DMS79 (cell line): ENCODE data around the gene VAV2.

Source experiments
- DNase-seq: peaks from one replicate; lab custom pipeline; 2025; lab: John Stamatoyannopoulos, UW

Gene VAV2

DNA sequence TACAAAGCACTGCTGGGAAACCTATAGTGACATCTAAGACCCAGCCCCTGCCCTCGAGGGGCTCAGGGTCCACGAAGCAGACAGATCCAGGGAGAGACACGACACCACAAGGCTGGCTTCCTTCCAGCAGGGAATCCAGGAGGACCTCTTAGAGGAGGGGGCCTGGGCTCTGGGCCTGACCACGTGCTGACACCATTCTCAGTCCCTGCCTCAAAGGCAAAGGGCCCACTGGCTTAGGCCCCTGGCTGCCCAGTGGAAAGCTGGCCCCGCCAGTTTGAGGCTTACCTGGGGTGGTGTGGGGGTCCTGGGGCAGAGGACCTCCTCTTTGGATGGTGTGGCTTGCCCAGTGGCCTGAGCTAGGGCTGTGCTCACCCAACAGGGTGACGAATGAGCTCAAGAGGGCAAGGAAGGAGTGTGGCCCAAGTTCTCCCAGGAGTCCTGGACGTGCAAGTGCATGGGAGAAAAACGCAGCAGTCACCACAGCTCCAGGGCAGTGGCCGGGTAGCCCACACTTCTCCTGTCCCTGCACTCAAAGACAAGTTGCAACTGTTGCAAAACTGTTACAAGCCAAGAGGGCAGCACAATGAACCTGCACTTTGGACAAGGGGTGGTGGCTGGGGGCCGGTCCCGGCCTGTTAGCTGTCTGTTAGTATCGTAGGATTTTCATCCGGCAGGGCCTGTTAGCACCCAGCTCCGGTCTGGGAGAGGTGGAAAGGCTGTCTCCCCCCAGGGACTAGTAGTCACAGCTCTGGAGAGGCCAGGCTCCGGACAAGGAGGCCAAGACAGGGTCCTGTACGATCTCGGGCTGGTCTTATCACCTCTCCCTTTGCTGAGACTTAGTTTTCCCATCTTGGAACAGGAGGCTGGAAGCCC is 252.5 kb downstream of the VAV2 start:
- no peak for DNase-seq

DNA sequence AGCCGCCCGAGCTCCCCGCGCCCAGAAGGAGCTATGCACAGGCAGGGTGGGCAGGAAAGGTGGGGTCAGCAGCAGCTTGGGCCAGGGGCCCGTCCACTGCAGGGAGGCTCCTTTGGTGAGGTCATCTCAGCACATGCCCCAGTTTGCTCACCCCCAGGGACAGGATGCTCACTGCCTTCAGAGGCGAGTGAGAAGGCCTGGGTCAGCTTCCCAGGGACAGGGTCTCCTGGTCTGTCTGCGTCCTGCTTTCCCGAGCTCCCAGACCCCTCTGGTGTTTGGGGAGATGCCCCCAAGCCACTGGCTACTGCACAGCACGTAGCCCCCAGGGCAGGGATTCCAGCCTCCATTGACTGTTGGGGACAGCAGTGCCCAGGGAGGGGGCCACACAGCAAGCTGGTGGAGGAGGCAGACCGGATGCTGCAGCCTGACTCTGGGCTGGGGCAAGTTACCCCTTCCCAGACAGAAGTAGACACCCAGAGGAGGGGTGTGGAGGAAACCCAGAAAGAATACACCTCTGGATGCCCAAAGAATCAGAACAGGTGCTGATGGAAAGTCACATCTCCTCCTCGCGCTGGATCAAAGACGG is 253.4 kb downstream of the VAV2 start:
- no peak for DNase-seq

DNA sequence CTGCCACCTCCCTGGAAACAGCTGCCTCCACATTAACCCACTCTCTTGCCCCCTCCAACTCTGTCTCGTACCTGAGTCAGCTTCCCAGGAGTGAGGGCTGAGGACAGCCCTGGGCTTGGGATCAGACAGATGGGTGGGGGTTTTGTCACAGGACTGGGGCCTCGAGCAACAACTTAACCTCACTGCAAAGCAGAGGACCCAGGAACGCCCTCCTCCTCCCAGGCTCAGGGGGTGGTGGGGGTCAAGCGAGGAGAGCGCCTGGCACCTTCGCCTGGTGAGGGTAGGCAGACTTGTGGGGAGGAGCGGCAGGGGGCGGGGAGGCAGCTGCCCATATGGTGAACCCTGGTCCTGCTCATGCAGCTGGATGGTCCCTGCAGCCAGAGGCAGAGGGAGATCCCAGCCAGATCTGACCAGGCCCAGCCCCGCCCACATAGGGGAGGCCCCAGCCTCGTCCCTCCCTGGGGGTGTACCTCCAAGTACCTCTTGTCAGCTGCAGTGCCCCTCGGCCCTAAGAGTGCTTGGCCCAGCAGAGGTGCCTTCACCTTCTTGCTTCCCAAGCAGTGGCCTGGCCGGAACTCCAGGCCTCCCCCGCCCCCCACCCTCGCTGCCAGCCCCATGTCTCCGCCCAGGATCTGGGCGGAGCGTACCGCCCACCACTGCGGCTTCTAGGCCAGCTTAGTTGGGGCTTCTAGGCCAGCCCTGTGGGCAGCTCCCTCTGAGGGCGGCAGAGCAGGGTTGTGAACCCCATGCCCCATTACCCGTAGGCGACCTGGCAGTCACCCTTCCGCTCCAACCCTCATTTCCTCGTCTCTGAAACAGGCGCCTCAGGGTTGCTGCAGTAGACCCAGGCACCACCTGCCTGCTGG is 254.1 kb downstream of the VAV2 start, which contains the start of gene SARDH:
SARDH (minus strand) TSS at position 579 of the 866 bp plus-strand sequence. CDS start 4,179 bp downstream, outside the sequence.
- DNase-seq: peak; percentile 47

DNA sequence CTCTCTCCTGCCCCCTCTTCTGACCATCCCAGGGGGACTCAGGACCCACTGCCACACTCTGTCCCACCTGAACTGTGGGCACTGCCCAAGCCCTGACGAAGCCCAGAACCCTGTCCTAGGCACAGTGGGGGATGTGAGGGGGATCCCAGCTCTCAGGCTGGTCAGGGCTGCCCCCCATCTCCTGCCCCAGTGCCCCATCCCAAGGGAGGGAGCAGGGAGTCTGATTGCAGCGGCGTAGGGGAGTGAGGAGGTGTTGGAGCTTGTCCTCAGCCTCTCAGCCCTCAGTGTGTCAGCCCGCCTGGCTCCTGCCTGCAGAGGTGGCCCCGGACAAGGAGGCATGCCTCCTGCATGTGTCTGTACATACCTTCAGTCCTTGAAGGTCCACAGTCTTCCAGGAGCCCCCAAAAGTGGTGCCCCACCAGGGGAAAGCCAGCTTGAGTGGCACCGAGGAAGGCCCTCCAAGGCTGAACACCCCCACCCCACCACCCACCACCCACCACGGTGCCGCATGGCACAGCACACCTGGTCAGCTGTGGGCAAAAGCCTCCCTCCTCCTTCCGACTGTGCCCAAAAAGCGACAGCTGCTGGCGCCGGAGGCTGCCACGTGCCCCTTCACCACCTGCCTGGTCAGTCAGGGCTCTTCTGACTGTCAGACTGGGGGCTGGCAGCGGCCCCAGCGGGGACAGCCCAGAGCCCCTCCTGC is 254.9 kb downstream of the VAV2 start:
- peak; percentile 66 for DNase-seq

DNA sequence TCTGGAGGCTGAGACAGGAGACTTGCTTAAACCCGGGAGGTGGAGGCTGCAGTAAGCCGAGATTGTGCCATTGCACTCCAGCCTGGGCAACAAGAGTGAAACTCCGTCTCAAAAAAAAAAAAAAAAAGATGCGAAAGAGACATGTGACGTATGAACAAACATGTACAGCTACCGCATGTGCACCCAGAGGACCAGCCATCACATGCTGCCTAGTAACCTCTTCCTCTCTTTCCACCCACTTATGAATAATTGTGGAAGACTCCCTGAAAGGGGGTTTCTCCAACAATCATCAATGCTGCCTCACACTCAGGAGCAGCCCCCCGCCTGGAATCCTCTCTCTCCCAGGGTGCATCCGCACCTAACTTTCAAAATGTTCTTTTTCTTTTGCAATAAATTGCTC is 256.2 kb downstream of the VAV2 start:
- DNase-seq: no peak

DNA sequence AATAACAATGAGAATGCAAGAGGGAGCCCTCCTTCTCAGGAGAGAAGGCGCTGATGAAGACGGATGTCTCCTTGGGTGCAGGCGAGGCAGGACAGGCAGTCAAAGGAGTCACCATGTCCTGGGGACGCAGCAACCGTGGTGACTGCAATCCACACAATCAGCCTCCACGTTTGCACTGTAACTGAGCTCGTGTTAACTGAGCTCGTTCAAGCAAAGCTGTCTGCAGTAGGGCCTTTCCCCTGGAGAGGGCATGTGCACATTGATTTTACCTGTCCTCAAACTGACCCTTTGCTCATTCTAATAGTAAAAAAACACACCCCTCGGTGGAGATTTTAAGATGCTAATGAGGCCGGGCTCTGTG is 256.7 kb downstream of the VAV2 start:
- DNase-seq: no peak

DNA sequence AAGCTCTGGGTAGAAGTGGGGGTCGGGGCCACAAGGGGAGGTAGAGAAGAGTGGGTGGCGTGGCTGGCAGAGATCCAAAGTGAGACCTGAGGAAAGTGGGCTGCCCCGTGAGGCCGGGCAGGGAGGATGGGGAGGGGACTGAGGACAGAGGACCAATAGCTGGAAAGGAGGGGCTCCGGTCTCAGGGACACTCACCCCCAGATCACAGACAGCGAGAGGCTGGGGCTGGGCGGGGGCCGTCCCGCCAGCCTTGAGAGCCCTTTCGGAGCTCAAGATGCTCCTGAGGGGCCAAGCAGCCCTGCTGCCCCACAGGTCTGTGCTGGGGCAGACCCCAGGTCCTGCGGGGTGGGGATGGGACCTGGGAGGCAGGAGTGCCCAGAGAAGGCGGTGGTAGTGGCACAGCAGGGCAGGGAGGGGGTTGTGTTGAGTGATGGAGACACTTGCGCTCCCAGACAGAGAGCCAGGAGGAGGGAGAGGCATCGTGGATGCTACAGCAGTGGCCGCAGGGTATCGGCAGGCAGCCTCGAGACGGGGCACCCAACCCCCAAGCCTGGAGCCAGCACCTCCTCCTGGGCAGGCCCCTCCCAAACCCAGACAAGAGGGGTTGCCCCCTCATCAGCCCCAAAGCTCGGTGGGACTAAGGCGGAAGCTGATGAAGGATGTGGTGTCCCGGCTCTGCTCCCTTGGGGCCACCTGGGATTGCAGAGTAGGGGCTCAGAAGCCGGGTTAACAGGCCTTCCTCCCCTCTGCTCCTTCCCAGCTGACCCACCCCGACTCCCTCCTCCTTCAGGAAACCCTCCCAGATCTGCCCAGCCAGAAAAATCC is 257.3 kb downstream of the VAV2 start:
- DNase-seq: no peak

DNA sequence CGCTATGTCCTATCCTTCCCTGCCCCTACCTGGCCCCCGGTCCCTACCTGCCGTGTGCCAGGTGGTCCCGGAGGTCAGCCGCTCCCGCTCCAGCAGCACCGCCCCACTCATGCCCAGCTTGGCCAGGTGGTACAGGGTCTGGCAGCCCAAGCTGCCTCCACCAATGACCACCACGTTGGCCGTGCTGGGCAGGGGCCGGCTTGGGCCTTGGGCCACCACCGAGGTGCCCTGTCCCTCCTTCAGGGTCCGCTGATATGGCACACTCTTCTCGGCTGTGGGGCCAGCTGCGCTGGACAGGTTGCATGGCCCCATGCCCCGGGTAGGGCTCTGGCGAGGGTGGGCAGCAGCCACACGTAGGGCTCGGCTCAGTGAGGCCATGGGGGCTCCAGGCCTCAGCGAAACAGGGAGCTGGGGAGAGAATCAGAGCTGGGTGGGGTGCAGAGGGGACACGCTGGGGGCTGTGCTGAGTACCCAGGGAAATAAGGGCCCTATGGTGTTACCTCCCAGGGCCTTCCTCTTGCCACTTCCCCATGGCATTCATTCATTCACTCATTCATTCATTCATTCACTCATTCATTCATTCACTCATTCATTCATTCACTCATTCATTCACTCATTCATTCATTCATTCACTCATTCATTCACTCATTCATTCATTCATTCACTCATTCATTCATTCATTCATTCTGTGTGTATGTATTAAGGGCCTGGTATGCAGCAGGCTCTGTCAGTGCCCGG is 258.2 kb downstream of the VAV2 start:
- DNase-seq: no peak

DNA sequence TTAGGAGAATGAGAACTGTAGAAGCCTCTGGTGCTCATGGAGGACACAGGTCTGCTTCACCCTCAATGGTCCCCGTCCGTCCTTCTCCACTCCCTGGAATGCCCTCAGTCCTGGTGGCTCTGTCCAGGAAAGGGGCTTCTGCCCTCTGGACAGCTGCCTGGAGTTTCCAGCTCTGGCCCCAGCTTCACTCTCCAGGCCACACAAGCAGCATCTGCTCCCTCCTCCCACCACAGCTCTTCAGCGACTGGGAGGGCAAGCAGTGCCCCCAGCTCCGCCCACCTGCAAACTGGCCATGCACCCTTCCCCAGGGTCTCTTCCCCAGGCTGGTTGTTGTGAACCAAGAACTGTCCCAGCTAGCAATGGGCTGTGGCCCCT is 258.7 kb downstream of the VAV2 start:
- no peak for DNase-seq

DNA sequence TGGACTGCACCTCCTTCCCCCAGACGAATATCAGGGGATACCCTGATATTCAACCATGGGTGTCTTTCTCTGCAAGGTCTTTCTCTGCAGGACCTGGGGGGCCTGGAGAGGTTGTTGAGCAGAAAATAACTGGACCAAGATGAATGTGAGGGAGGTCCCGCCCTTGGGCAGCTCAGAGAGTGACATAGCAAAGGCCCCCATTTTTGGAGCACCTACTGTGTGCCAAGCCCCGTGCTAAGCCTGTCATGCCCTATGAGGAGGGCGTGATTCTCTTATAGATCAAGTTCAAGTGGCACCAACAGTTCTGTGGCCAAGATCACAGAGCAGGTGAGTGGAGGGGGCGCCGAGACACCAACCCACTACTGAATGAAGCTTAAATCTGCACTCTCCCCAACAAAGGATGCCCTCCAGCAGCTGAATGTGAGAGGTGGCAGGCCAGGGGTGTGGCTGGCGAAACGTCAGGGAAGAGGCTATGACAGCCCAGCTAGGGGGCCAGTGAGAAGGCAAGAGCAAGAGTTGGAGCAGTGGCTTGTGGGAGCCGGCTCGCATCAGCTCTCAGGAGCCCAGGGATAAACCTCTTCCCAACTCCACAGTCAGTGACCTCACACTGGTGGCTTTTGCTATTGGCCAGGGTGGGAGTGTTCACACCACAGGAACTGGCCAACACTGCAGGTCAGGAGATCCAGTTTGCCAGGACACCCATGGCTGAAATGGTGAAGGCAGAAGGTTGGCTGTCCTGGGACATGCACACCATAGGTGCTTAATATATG is 259.3 kb downstream of the VAV2 start:
- DNase-seq: no peak

DNA sequence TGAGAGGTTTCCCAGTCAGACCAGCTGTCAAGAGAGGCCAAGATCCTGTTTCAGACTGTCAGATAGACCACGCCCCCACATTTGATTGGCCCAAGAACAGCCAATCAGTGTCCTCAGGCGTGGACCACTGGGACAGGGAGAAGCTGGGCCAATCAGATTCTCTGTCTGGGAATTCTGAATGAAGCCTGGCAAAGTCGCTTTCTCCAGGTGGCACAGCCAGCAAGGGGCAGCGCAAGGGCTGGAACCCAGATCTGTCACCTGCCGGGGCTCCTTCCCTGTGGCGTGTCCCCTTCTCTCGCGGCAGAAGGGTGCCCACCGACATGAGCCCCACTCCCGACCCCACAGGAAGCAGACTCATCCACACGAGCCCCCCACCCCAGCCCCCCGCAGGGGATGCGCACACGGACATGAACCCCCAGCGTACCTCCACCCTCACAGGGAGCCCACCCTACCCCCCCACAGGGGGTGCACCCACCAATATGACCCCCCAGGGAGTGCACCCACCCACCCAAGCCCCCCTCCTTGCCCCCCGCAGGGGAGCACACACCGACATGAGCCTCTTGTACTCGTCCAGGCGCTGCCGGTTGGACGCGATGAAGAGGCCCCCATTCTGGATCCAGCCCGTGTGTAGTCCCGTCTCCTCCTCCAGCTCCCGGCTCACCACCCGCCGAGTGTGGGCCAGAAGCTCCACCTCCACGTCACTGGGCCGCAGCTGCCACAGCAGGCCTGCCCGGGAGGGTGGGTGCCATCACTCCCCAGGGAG is 260.1 kb downstream of the VAV2 start:
- peak; percentile 60 for DNase-seq

DNA sequence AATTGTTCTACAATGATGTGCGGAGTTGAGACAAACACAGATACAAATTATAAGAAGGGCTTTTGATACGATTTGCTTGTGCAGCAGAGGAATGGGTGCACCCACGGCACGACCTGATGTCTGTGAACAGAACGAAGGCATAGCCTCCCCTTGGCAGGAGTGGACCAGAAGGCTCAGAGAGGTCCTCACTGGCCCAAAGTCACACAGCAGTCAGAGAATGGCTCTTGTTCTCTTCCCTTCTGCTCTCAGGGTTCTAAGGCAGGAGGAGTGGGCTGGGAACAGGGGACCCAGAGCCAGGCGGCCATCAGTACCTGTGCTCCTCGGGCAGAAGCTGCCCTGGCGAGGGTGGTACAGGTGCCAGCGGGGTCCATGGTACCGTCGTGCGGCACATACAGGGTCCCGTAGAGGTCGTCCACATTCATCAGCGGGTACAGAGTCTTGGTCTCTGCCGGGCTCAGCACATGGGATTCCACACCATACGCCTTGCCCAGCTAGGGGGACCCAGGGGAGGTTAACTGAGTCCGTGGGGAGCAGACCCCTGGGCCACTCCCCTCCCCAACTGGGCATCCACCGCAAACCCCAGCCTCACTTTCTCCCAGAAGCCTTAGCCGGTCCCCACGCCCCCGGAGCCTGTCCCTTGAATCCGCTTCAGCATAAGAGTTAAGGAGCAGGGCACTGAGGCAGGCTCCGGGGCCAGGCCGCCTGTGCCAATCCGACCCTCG is 261.0 kb downstream of the VAV2 start:
- no peak for DNase-seq

DNA sequence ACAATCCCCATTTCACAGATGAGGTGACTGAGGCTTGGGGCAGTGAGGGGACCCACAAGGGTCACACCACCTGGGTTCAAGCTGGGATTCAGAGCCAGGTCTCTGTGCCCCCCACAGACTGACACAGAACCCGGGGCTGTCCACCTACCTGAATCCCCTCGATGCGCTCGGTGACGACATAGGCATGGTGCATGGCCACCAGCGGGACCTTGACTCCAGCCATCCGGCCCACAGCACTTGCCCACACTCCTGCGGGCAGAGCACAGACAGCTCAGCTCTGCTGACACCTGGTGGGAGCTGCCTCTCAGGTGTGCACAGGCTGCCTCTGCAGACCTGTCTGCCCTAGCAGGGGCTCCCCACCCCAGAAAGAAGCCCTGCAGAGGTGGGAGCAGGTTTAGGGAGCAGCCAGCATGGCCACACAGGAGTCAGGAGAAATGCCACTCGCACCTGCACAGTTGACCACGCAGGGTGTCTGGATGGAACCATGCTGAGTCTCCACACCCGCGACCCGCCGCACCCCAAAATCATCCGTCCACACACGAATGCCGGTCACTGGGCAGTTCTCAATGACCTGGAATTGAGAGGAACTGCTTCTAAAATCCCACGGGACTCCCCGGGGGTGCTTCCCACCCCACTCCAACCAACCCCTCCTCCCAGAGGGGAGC is 262.4 kb downstream of the VAV2 start:
- DNase-seq: no peak

DNA sequence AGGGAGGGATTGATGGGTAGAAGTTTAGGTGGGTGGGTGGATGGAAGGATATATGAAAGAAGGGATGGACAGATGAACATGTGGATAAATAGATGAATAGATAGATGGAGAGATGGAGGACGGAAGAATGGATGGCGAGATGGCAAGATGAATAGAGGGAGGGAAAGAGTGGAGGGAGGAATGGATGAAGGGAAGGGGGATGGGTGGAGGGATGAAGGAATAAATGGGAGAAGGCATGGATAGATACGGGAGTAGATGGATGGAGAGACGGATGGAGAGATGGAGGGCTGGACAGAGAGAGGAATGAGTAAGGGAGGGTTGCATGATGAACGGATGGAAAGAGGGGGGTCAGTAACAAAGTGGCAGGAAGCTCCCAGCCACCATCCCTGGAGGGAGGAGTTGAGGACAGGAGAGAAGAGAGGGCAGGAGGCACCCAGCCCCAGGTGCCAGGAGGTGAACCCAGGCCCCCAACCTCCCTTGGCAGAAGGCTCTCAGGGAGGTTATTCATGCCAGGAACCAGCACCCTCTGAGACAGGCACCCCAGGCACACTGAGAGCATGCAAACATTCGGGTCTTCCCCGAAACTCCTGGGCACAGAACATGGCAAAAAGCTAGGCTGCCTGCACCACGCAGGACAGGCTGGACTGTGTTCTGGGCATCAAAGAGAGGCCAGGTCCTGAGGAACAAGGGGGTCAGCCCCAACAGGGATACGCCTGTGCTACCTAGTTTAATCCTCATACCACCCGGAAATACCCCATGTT is 263.1 kb downstream of the VAV2 start:
- no peak for DNase-seq

DNA sequence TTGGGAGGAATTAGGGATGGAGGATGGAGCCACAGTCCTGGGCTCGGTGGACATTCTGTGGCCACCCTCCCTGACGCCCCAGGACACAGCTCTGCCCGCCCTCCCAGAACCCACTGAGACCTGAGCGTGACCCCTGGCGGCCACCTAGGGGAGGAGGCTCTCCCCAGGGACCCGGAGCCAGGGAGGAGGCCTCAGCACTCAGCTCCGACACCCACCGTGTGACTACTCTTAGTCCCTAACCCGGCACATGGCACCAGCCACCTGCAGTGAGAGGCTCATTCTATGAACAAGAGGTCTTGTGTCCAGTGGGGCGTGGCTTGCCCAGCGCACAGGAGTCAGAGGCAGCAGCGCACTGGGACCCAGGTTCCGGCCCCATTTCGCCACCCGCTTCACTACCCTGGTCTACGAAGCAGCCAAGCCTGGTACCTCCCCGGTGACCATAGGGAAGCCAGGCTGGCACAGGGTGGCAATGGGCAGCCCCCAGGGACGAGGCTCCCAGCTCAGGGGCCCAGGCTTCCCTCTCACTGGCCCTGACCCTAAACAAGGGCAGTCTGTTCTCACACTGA is 264.2 kb downstream of the VAV2 start:
- DNase-seq: no peak

DNA sequence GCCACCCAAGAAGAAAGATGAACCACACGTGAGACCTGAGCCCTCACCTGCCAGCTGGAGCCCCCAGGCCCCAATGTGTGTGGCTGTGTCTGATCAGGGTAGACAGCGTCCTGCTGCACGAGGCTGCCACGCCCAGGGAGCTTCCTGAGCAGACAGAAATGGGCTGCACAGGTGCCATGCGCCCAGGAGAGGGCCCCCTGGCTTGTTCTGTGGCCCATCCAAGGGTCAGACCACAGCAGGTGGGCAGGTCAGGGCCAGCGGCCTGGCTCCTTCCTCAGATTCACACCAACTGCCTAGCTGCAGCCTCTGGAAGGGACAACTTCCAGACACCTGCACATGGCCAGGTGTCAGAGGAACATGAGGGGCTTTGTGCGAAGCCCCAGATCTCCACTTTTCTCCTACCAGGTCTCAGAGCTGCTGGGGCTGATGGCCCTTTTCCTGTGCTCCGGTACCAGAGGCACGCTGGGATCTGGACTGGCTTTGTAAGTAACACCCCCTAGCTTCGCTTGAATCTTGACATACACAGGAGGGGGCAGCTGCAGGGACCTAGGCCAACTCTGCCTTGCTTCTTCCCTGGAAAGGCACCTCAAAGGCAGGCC is 264.7 kb downstream of the VAV2 start:
- DNase-seq: no peak
